GM19025 (cell line): ENCODE measurements around the gene ATG101.
"Not testable (repeated sequence)": the region's sequence is repeated elsewhere in the genome, so short reads cannot be mapped to it uniquely, and the experiment has no call there.

Source experiments
- ATAC-seq: cut with Tn5 transposase; IDR thresholded peaks from one replicate; pipeline ENCODE4 v1.9.1; 2021; ENCODE audit warnings: mild to moderate bottlenecking, low read depth, moderate library complexity; ENCODE audit not compliant: unreplicated experiment

ATG101 gene

GRCh38 chr12:52091061-52091460 lies 21.3 kb downstream of the ATG101 start:
- no peak for ATAC-seq

GRCh38 chr12:52091869-52092268 lies 22.1 kb downstream of the ATG101 start:
- ATAC-seq: no peak

GRCh38 chr12:52093346-52093745 lies 23.6 kb downstream of the ATG101 start:
- no peak for ATAC-seq

GRCh38 chr12:52096332-52097044 lies 26.7 kb downstream of the ATG101 start:
- no peak for ATAC-seq

GRCh38 chr12:52097045-52097666 lies 27.4 kb downstream of the ATG101 start:
- ATAC-seq: no peak

- not testable (repeated sequence) for ATAC-seq
These were observed 34.8 kb downstream of the ATG101 start for GRCh38 chr12:52104431-52105089.

GRCh38 chr12:52116222-52117125 lies 46.7 kb downstream of the ATG101 start:
- not testable (repeated sequence) for ATAC-seq

GRCh38 chr12:52117806-52118475 lies 48.2 kb downstream of the ATG101 start:
- ATAC-seq: peak; percentile 17

- ATAC-seq: no peak
These were observed 49.8 kb downstream of the ATG101 start for GRCh38 chr12:52119398-52120254.

GRCh38 chr12:52120951-52121823 lies 51.4 kb downstream of the ATG101 start:
- ATAC-seq: no peak

- no peak for ATAC-seq
These were observed 52.2 kb downstream of the ATG101 start for GRCh38 chr12:52121824-52122539.

- no peak for ATAC-seq
These were observed 52.7 kb downstream of the ATG101 start for GRCh38 chr12:52122540-52122871.

- no peak for ATAC-seq
These were observed 53.1 kb downstream of the ATG101 start for GRCh38 chr12:52122904-52123303.

GRCh38 chr12:52123487-52124186 lies 53.9 kb downstream of the ATG101 start:
- ATAC-seq: no peak

GRCh38 chr12:52125476-52125900 lies 55.7 kb downstream of the ATG101 start:
- ATAC-seq: no peak

GRCh38 chr12:52126050-52126604 lies 56.3 kb downstream of the ATG101 start:
- ATAC-seq: no peak
